B cell (primary cell): ENCODE measurements around the gene NELFE. TPM values are rescaled to one million over a fixed set of nuclear protein-coding genes. Genes with fewer than 3 reads are reported as not detected.

Experiments used
- ATAC-seq: fragments of 200-7000 bp; cut with Tn5 transposase; one replicate; pipeline ENCODE4 v1.10.0; 2021; ENCODE audit warnings: low read depth, mild to moderate bottlenecking, moderate number of reproducible peaks, moderate library complexity
- CTCF ChIA-PET: fragments of 350-600 bp; sonication (Branson Sonifier 250); formaldehyde crosslinking; loops from one replicate; lab custom pipeline; 2021; ENCODE audit warnings: antibody characterized with exemption, inconsistent platforms; lab: Charles Lee
- POLR2A ChIA-PET: fragments of 350-600 bp; sonication (Branson Sonifier 250); formaldehyde crosslinking; loops from one replicate; lab custom pipeline; 2021; ENCODE audit warnings: antibody characterized with exemption; lab: Charles Lee
- DNase-seq: peaks from one replicate; pipeline ENCODE4 v3.0.0; 2013
- H2AFZ ChIP-seq: 2 replicates; pipeline ENCODE4 v1.6.1; 2012; ENCODE audit warnings: mild to moderate bottlenecking, low read depth, low read length; ENCODE audit not compliant: insufficient read depth, poor library complexity, severe bottlenecking
- H3K27ac ChIP-seq, 2 donors: 1 replicate in 1 of 2; 2 replicates in 1 of 2; pipeline ENCODE4 v1.5.1; 2012 to 2013; ENCODE audit warnings: low read length in 2 of 2, mild to moderate bottlenecking in 2 of 2, moderate library complexity in 1 of 2
- H3K27me3 ChIP-seq, 4 experiments: fragments of 200-600 bp in 1 of 4; sonication (generic) in 1 of 4; replicated peaks in 1 of 4; 1 replicate in 2 of 4; 2 replicates in 2 of 4; pipeline versions ENCODE4 v1.6.1 to v1.7.0; 2013 to 2016; ENCODE audit warnings: low read length in 3 of 4, mild to moderate bottlenecking in 2 of 4, mixed read lengths in 1 of 4, moderate library complexity in 1 of 4; ENCODE audit not compliant: insufficient read depth in 4 of 4, control insufficient read depth in 3 of 4; ENCODE audit errors: control extremely low read depth in 1 of 4
- H3K36me3 ChIP-seq, 2 experiments: replicated peaks in 1 of 2; 1 replicate in 1 of 2; 2 replicates in 1 of 2; pipeline versions ENCODE4 v1.6.1 to v1.7.1; 2013; ENCODE audit warnings: low read length in 1 of 2; ENCODE audit not compliant: insufficient read depth in 2 of 2, control insufficient read depth in 1 of 2; ENCODE audit errors: control extremely low read depth in 1 of 2, extremely low read depth in 1 of 2
- H3K4me1 ChIP-seq, 2 donors: fragments of 200-600 bp in 1 of 2; sonication (generic) in 1 of 2; 1 replicate in 1 of 2; 2 replicates in 1 of 2; pipeline versions ENCODE4 v1.5.1 to v1.6.1; 2013 to 2017; ENCODE audit warnings: low read length in 2 of 2; ENCODE audit not compliant: control insufficient read depth in 2 of 2, insufficient read depth in 2 of 2
- H3K4me2 ChIP-seq: replicated peaks from 2 replicates; pipeline ENCODE3; 2012; ENCODE audit warnings: mild to moderate bottlenecking, low read depth, low read length; ENCODE audit not compliant: poor library complexity, severe bottlenecking
- H3K4me3 ChIP-seq, 5 experiments: fragments of 200-600 bp in 1 of 5; sonication (generic) in 1 of 5; 1 replicate in 3 of 5; 2 replicates in 2 of 5; pipeline versions ENCODE4 v1.5.1 to v1.7.0; 2011 to 2016; ENCODE audit warnings: low read length in 4 of 5, mild to moderate bottlenecking in 4 of 5, low read depth in 2 of 5, control low read depth in 1 of 5, moderate library complexity in 1 of 5; ENCODE audit not compliant: insufficient read depth in 1 of 5; ENCODE audit errors: control extremely low read depth in 1 of 5, extremely low read depth in 1 of 5
- H3K79me2 ChIP-seq: fragments of 200-600 bp; sonication (generic); one replicate; pipeline ENCODE4 v1.6.0; 2016; ENCODE audit warnings: low read length; ENCODE audit not compliant: control insufficient read depth, insufficient read depth
- H3K9ac ChIP-seq: fragments of 200-600 bp; sonication (generic); 2 replicates; pipeline ENCODE4 v1.6.1; 2017; ENCODE audit warnings: mild to moderate bottlenecking, low read length, moderate library complexity
- H3K9me3 ChIP-seq, 3 donors: one replicate each; pipeline versions ENCODE4 v1.6.1 to v1.7.1; 2013; ENCODE audit warnings: low read length in 2 of 3; ENCODE audit not compliant: control insufficient read depth in 2 of 3, insufficient read depth in 1 of 3; ENCODE audit errors: control extremely low read depth in 1 of 3
- H4K20me1 ChIP-seq: 2 replicates; pipeline ENCODE4 v1.6.0; 2012; ENCODE audit warnings: mild to moderate bottlenecking, low read length; ENCODE audit not compliant: insufficient read depth, control insufficient read depth, poor library complexity, severe bottlenecking
- H3K27ac Mint-ChIP-seq: one replicate; pipeline ENCODE4 v1.8.0; 2021; ENCODE audit warnings: mixed read lengths
- H3K27me3 Mint-ChIP-seq: one replicate; pipeline ENCODE4 v1.8.0; 2021; ENCODE audit warnings: mixed read lengths
- H3K4me1 Mint-ChIP-seq: one replicate; pipeline ENCODE4 v1.8.0; 2021; ENCODE audit warnings: mixed read lengths
- H3K4me3 Mint-ChIP-seq: one replicate; pipeline ENCODE4 v1.8.0; 2021; ENCODE audit warnings: mixed read lengths
- H3K9me3 Mint-ChIP-seq: one replicate; pipeline ENCODE4 v1.8.0; 2022; ENCODE audit warnings: mixed read lengths; ENCODE audit not compliant: insufficient read depth
- CTCF ChIP-seq: fragments of 200-600 bp; IDR thresholded peaks from one replicate; pipeline ENCODE4 v1.8.0; 2022; ENCODE audit warnings: antibody characterized with exemption, mild to moderate bottlenecking
- EZH2 ChIP-seq: IDR thresholded peaks from 2 replicates; pipeline ENCODE4 v1.6.1; 2012; ENCODE audit warnings: borderline replicate concordance, low read depth, mild to moderate bottlenecking, moderate library complexity, low read length; ENCODE audit not compliant: insufficient read depth, poor library complexity, severe bottlenecking
- WGBS: methylation state at CpG from one replicate; pipeline ENCODE4 v1.1.5; 2013; ENCODE audit warnings: missing lambda C conversion rate; ENCODE audit not compliant: insufficient coverage; 5-methylcytosine and 5-hydroxymethylcytosine counted together
- intact Hi-C: fragments of 100-400 bp; cut with micrococcal nuclease; formaldehyde crosslinking; loops from one replicate; pipeline ENCODE4 v1.10.0; 2022
- polyA plus RNA-seq: library from polyadenylated mRNA; depleted of rRNA; stranded (reverse); fragments of >200 nt; gene quantifications from 2 replicates; pipeline ENCODE4 v1.2.3, GENCODE V29; 2012
- total RNA-seq, 2 donors: library from RNA; stranded (reverse); fragments of 120-200 nt in 1 of 2; gene quantifications; 1 replicate in 1 of 2; 2 replicates in 1 of 2; pipeline versions ENCODE4 v1.2.3 to v1.2.4, GENCODE V29; 2013 to 2022

The NELFE gene
- total and polyA plus RNA-seq, 2 donors (not counting 1 experiment from before 2014, with no cell fraction given), result 39.0 to 53.7 TPM

- no peak overlapping the region for H3K27ac Mint-ChIP-seq
- WGBS, result 84% methylated on average over 11 of the region's 11 CpGs
- H3K27me3 Mint-ChIP-seq, result peaks cover 7% of the 10 kb centered on the region
- H3K4me1 Mint-ChIP-seq, result no peaks in the 10 kb centered on the region
- Histone ChIP-seq H3K36me3 (no peaks in the 10 kb centered on the region), H3K27me3 (peaks cover 0 to 8% (median 0%) of the 10 kb centered on the region in 4 experiments), H3K4me3 (no peak overlapping the region), H2AFZ (no peak overlapping the region), H3K27ac (no peak overlapping the region), H3K79me2 (no peaks in the 10 kb centered on the region), H3K9ac (no peak overlapping the region), H3K4me2 (no peak overlapping the region), H4K20me1 (no peaks in the 10 kb centered on the region), H3K9me3 (peaks cover 0 to 3% (median 0%) of the 10 kb centered on the region in 3 donors), H3K4me1 (no peaks in the 10 kb centered on the region)
- no peak for DNase-seq
- TF ChIP-seq EZH2 (no peak), CTCF (no peak)
- H3K9me3 Mint-ChIP-seq, result no peaks in the 10 kb centered on the region
- CTCF ChIA-PET, result no interaction called here
- H3K4me3 Mint-ChIP-seq, result no peak overlapping the region
- POLR2A ChIA-PET, result no interaction called here
- ATAC-seq, result no peak
- intact Hi-C loops, result no loop called here
Measured at GRCh38 chr6:31927863-31928671, 30.7 kb downstream of the NELFE start.

GRCh38 chr6:31927242-31927862, 31.4 kb downstream of the NELFE start, which contains the start of gene C2:
Gene C2 (plus strand): TSS chr6:31927717. CDS start chr6:31927753, 36 bp downstream.
- Histone ChIP-seq H3K27me3 (peaks cover 0 to 8% (median 0%) of the 10 kb centered on the region in 4 experiments), H4K20me1 (no peaks in the 10 kb centered on the region), H2AFZ (no peak within 1 kb of the TSS), H3K4me3 (no peak within 1 kb of the TSS), H3K36me3 (no peaks in the 10 kb centered on the region), H3K9me3 (peaks cover 0 to 3% (median 0%) of the 10 kb centered on the region in 3 donors), H3K27ac (no peak within 1 kb of the TSS), H3K9ac (no peak within 1 kb of the TSS), H3K4me2 (no peak within 1 kb of the TSS), H3K79me2 (no peaks in the 10 kb centered on the region), H3K4me1 (no peaks in the 10 kb centered on the region)
- Mint-ChIP-seq H3K4me1 (no peaks in the 10 kb centered on the region), H3K27ac (no peak within 1 kb of the TSS), H3K4me3 (no peak within 1 kb of the TSS), H3K27me3 (peaks cover 7% of the 10 kb centered on the region), H3K9me3 (no peaks in the 10 kb centered on the region)
- ATAC-seq, result no peak
- ChIA-PET POLR2A (no interaction called here), CTCF (no interaction called here)
- TF ChIP-seq EZH2, result no peak
- intact Hi-C loops, result no loop called here
- DNase-seq, result no peak
- 92% methylated on average over 4 of the region's 11 CpGs for WGBS
